GM21529 (cell line): Measurements from ENCODE around the gene OR7G3.

Experiments
- ATAC-seq: cut with Tn5 transposase; IDR thresholded peaks from one replicate; pipeline ENCODE4 v1.9.1; 2021; ENCODE audit not compliant: unreplicated experiment

Gene OR7G3

DNA sequence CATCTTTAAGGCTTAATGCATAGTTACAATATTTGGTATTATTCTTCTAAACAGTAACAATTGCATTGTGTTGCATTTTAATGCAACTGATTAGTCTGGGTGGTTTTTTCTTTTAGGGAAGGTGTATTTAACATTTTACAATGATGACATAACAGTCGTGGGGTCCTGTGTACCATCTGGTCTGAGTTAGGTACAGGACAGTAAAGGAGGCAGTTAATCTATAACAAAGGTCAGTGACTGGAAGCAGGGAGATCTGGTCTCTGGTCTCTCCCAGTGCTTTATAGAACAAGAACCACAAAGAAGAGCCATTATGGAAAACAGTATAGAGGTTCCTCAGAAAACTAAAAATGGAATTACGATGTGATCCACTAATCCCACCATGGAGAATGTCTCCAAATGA is 16.8 kb downstream of the OR7G3 start:
- no peak for ATAC-seq

DNA sequence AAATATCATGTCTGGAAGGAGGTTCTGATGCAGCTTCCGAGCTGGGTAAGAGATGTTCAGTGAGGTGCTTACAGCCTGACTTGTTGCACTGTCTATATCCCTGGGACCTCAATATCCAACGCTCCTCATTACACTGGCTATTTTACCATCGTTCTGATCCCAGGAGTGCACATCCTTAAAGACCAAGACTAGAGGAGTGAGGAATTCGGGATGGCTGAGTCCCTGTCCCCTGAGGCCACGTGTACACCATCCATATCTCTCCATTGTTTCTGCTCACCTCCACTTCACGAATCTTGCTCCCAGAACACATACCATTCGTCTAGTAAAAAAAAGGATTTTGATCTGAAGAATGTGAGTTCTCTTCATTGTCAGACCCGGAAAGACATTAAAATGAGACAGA is 19.4 kb downstream of the OR7G3 start, which contains the start of gene OR7G2:
Gene OR7G2, minus strand, starts transcription at position 101 of the 400 bp plus-strand sequence. CDS start 4,232 bp downstream, outside the sequence.
- no peak for ATAC-seq

DNA sequence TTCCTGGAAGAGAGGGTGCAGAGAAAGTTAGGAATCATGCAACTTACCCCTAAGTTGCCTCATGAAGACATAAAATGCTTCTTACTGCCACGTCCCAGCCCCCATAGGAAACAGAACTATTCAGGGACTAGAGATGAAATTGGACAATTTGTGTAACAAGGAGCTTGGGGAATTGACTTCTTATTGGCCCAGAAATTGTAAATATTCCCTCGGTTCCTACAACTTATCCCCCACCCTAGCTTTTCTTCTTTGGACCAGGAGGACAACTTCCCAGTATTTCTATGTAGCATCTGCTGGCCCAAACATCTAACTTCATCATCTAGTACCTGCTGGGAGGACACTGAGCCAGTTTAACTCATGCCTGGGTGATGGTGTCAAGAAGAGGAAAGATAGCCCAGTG is 40.0 kb downstream of the OR7G3 start, which contains the start of gene OR1M1:
Gene OR1M1, plus strand, starts transcription at position 301 of the 400 bp plus-strand sequence. CDS start 6,184 bp downstream, outside the sequence.
- no peak for ATAC-seq

DNA sequence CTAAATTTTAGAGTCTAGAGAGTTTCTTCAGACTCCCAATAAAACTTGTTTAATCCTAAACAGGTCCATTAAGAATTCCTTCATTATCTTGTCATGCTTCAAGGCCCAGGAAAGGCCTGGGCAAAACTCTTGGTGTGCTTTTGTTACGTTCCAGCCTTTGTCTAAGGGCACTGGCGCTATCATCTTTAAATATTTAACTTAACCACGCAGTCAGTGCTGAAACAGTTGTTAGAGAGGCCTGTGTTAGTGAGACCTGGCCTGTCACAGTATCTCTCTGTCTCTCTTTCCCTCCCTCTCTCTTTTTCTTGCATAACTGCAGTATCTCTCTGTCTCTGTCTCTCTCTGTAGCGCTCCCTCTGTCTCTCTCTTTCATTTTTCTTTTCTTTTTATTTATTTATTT is 48.1 kb downstream of the OR7G3 start:
- ATAC-seq = no peak

DNA sequence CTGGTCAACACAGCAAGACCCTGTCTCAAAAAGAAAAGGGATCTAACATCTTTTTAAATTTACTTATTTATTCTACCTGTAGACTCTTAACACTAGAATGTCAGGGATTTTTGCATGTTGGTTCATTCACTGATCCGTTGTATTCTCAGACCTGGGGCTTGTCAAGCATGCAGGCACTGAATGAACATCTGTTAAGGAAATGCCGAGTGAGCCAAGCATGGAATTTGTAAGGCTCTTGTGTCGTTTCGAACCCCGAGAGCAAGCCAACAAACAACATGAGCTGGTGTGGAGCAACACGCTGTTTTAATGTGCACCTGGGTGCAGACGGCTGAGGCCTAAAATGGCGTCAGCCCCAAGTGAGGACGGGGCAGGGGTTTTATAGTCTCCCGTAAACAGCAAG is 49.8 kb downstream of the OR7G3 start:
- ATAC-seq = no peak
